ENCODE measurements around the gene ZFYVE27. TPM values are rescaled to one million over a fixed set of nuclear protein-coding genes. Genes with fewer than 3 reads are reported as not detected.
A peak's percentile ranks its signal among the peaks of the same experiment; 100 is the strongest.

ZFYVE27 gene
- total and polyA plus RNA-seq, 2 donors from 2014 or later: 23.3 to 34.4 TPM

- intact Hi-C loops (cut with DNase I): no loop called here
- no peak for TF ChIP-seq CTCF (IDR thresholded peaks at IDR 0.05; ENCODE audit: borderline replicate concordance, extremely low read depth, insufficient read depth)
- Histone ChIP-seq H3K9ac (ENCODE audit: low read length in 3 of 3) (no peak overlapping the region), H3K27me3 (ENCODE audit: control insufficient read depth, insufficient read depth, low read length) (no peaks in the 10 kb centered on the region), H3K9me3 (ENCODE audit: control insufficient read depth in 2 of 3, insufficient read depth in 1 of 3, low read length in 3 of 3) (no peaks in the 10 kb centered on the region), H3K36me3 (ENCODE audit: control insufficient read depth in 2 of 3, insufficient read depth in 3 of 3, low read length in 3 of 3) (no peaks in the 10 kb centered on the region), H3K27ac (ENCODE audit: low read depth in 2 of 2, low read length in 2 of 2) (no peak overlapping the region), H3K4me3 (ENCODE audit: low read length in 3 of 3) (no peak overlapping the region), H3K4me1 (ENCODE audit: control insufficient read depth in 2 of 3, insufficient read depth in 2 of 3, low read depth in 1 of 3, low read length in 3 of 3) (peaks cover 0 to 2% (median 0%) of the 10 kb centered on the region in 3 donors)
- no peak for DNase-seq
- FAIRE-seq: no peak
These were observed 53.0 kb downstream of the ZFYVE27 start for GRCh38 chr10:97789770-97790397.

- Histone ChIP-seq H3K27me3 (ENCODE audit: control insufficient read depth, insufficient read depth, low read length) (no peaks in the 10 kb centered on the region), H3K9ac (ENCODE audit: low read length in 3 of 3) (no peak overlapping the region), H3K36me3 (ENCODE audit: control insufficient read depth in 2 of 3, insufficient read depth in 3 of 3, low read length in 3 of 3) (no peaks in the 10 kb centered on the region), H3K9me3 (ENCODE audit: control insufficient read depth in 2 of 3, insufficient read depth in 1 of 3, low read length in 3 of 3) (no peaks in the 10 kb centered on the region), H3K4me1 (ENCODE audit: control insufficient read depth in 2 of 3, insufficient read depth in 2 of 3, low read depth in 1 of 3, low read length in 3 of 3) (peaks cover 0 to 2% (median 0%) of the 10 kb centered on the region in 3 donors), H3K27ac (ENCODE audit: low read depth in 2 of 2, low read length in 2 of 2) (no peak overlapping the region), H3K4me3 (ENCODE audit: low read length in 3 of 3) (no peak overlapping the region)
- DNase-seq: peak; percentile 47 to 84 (median 73)
- FAIRE-seq: no peak
- intact Hi-C loops (cut with DNase I): no loop called here
- peak; percentile 78 for TF ChIP-seq CTCF (IDR thresholded peaks at IDR 0.05; ENCODE audit: borderline replicate concordance, extremely low read depth, insufficient read depth)
These were observed 55.1 kb downstream of the ZFYVE27 start for GRCh38 chr10:97791824-97792721.

- DNase-seq (peak in 1 of 5 donors; percentile 10), FAIRE-seq (no peak)
- Histone ChIP-seq H3K9ac (ENCODE audit: low read length in 3 of 3) (no peak overlapping the region), H3K4me1 (ENCODE audit: control insufficient read depth in 2 of 3, insufficient read depth in 2 of 3, low read depth in 1 of 3, low read length in 3 of 3) (no peaks in the 10 kb centered on the region), H3K27me3 (ENCODE audit: control insufficient read depth, insufficient read depth, low read length) (no peaks in the 10 kb centered on the region), H3K4me3 (ENCODE audit: low read length in 3 of 3) (no peak overlapping the region), H3K27ac (ENCODE audit: low read depth in 2 of 2, low read length in 2 of 2) (no peak overlapping the region), H3K9me3 (ENCODE audit: control insufficient read depth in 2 of 3, insufficient read depth in 1 of 3, low read length in 3 of 3) (no peaks in the 10 kb centered on the region), H3K36me3 (ENCODE audit: control insufficient read depth in 2 of 3, insufficient read depth in 3 of 3, low read length in 3 of 3) (no peaks in the 10 kb centered on the region)
- no peak for TF ChIP-seq CTCF (IDR thresholded peaks at IDR 0.05; ENCODE audit: borderline replicate concordance, extremely low read depth, insufficient read depth)
- intact Hi-C loops (cut with DNase I): no loop called here
These were observed 59.0 kb downstream of the ZFYVE27 start for GRCh38 chr10:97795886-97796285.
